OCI-LY1 (cell line): ENCODE results near the gene TERT.

Experiments used
- H2AFZ ChIP-seq: fragments of 200-600 bp; sonication (generic), shearing (Covaris generic); 2 replicates; pipeline ENCODE4 v1.6.0; 2014; ENCODE audit warnings: antibody characterized with exemption, mild to moderate bottlenecking, low read length
- H3F3A ChIP-seq: fragments of 200-600 bp; sonication (generic), shearing (Covaris generic); 2 replicates; pipeline ENCODE4 v1.6.0; 2014; ENCODE audit warnings: mild to moderate bottlenecking, antibody characterized with exemption, low read length, moderate library complexity; ENCODE audit not compliant: insufficient read depth
- H3K27ac ChIP-seq: fragments of 200-600 bp; sonication (generic); 2 replicates; pipeline ENCODE4 v1.5.1; 2014; ENCODE audit warnings: low read length, mixed run types, mild to moderate bottlenecking, low read depth; ENCODE audit not compliant: poor library complexity, severe bottlenecking
- H3K27me3 ChIP-seq: fragments of 200-600 bp; sonication (generic); 2 replicates; pipeline ENCODE4 v1.6.0; 2014; ENCODE audit warnings: antibody characterized with exemption, mild to moderate bottlenecking, low read length, moderate library complexity; ENCODE audit not compliant: insufficient read depth
- H3K36me3 ChIP-seq: fragments of 200-600 bp; sonication (generic); 2 replicates; pipeline ENCODE4 v1.6.1; 2014; ENCODE audit warnings: mild to moderate bottlenecking, antibody characterized with exemption, low read length, moderate library complexity, mixed read lengths; ENCODE audit not compliant: insufficient read depth
- H3K4me1 ChIP-seq: fragments of 200-600 bp; sonication (generic); 2 replicates; pipeline ENCODE4 v1.5.1; 2014; ENCODE audit warnings: mild to moderate bottlenecking, low read length, moderate library complexity; ENCODE audit not compliant: insufficient read depth, severe bottlenecking
- H3K4me2 ChIP-seq: fragments of 200-600 bp; sonication (generic), shearing (Covaris generic); 2 replicates; pipeline ENCODE4 v1.6.1; 2014; ENCODE audit warnings: low read length
- H3K4me3 ChIP-seq: fragments of 200-600 bp; sonication (generic); 2 replicates; pipeline ENCODE4 v1.5.1; 2014; ENCODE audit warnings: low read length, low read depth, mild to moderate bottlenecking, mixed read lengths; ENCODE audit not compliant: poor library complexity, severe bottlenecking
- H3K79me2 ChIP-seq: fragments of 200-600 bp; shearing (Covaris generic); 2 replicates; pipeline ENCODE4 v1.6.1; 2016; ENCODE audit warnings: mixed run types, low read length, mixed read lengths; ENCODE audit not compliant: insufficient read depth
- H3K9ac ChIP-seq: fragments of 200-600 bp; sonication (generic), shearing (Covaris generic); 2 replicates; pipeline ENCODE4 v1.6.1; 2014; ENCODE audit warnings: mild to moderate bottlenecking, low read length, mixed read lengths
- H3K9me2 ChIP-seq: fragments of 200-600 bp; sonication (generic), shearing (Covaris generic); 2 replicates; pipeline ENCODE4 v1.6.1; 2014; ENCODE audit warnings: low read depth, mild to moderate bottlenecking, low read length, mixed read lengths
- H3K9me3 ChIP-seq: fragments of 200-600 bp; shearing (Covaris generic); 2 replicates; pipeline ENCODE4 v1.6.1; 2014; ENCODE audit warnings: low read length, mixed read lengths
- H4K20me1 ChIP-seq: fragments of 200-600 bp; sonication (generic), shearing (Covaris generic); 2 replicates; pipeline ENCODE4 v1.6.0; 2016; ENCODE audit warnings: mild to moderate bottlenecking, low read length; ENCODE audit not compliant: insufficient read depth
- CTCF ChIP-seq: fragments of 200-600 bp; sonication (generic), shearing (Covaris generic); IDR thresholded peaks from 2 replicates; pipeline ENCODE4 v1.5.1; 2017; ENCODE audit warnings: mild to moderate bottlenecking, antibody characterized with exemption, low read length, moderate library complexity, mixed read lengths
- EZH2 ChIP-seq: fragments of 200-600 bp; sonication (generic), shearing (Covaris generic); IDR thresholded peaks from 2 replicates; pipeline ENCODE4 v1.8.0; 2017; ENCODE audit warnings: borderline replicate concordance, mixed run types, mild to moderate bottlenecking, antibody characterized with exemption, low read length, moderate library complexity, mixed read lengths

The TERT gene

DNA sequence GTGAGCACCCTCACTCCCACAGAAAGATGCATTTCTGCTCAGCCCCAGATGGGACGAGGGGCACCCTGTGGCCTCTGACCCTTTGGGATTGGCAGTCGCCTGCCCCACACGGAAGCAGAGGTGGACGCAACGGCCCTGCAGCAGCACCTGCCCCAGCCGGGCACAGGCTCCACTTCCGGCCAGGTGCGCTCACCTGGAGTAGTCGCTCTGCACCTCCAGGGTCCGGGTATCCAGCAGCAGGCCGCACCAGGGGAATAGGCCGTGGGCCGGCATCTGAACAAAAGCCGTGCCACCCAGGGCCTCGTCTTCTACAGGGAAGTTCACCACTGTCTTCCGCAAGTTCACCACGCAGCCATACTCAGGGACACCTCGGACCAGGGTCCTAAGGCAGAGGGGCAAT is 30.7 kb downstream of the TERT start:
- no peak overlapping the region for H3K4me2 ChIP-seq
- H3K36me3 ChIP-seq: peaks cover 52% of the 10 kb centered on the region
- no peak overlapping the region for H2AFZ ChIP-seq
- no peaks in the 10 kb centered on the region for H3K27me3 ChIP-seq
- H3K79me2 ChIP-seq: no peaks in the 10 kb centered on the region
- no peak overlapping the region for H3K4me3 ChIP-seq
- no peak overlapping the region for H3K27ac ChIP-seq
- peaks cover 4% of the 10 kb centered on the region for H3K4me1 ChIP-seq
- no peaks in the 10 kb centered on the region for H4K20me1 ChIP-seq
- H3K9me3 ChIP-seq: no peaks in the 10 kb centered on the region
- no peak overlapping the region for H3K9ac ChIP-seq
- TF ChIP-seq CTCF (no peak), EZH2 (no peak)
- H3F3A ChIP-seq: no peaks in the 10 kb centered on the region
- no peaks in the 10 kb centered on the region for H3K9me2 ChIP-seq

DNA sequence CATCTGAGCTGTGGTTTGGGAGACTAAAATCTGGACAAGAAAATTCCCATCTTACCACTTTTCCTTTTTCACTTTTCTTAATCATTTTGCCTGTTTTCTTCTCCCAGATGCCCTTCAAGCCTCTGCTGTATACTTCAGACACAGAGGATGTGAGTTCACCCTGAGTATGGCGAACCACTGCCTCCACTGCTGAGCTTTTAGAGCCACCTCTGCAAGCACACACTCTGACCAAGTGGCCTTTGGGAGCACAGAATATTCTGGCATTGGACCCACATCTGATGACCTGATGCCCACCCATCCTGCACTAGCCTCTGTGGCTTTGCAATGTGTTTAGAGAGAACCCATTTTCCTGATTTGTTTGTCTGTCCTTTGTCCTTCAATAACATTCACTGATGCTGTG is 32.5 kb downstream of the TERT start:
- H3K4me1 ChIP-seq: peaks cover 4% of the 10 kb centered on the region
- no peak overlapping the region for H3K4me3 ChIP-seq
- H3K27me3 ChIP-seq: no peaks in the 10 kb centered on the region
- H3K9ac ChIP-seq: no peak overlapping the region
- no peak overlapping the region for H3K4me2 ChIP-seq
- no peaks in the 10 kb centered on the region for H3K9me3 ChIP-seq
- H3K79me2 ChIP-seq: no peaks in the 10 kb centered on the region
- TF ChIP-seq CTCF (no peak), EZH2 (no peak)
- H3K36me3 ChIP-seq: peaks cover 40% of the 10 kb centered on the region
- no peak overlapping the region for H2AFZ ChIP-seq
- H4K20me1 ChIP-seq: no peaks in the 10 kb centered on the region
- no peaks in the 10 kb centered on the region for H3K9me2 ChIP-seq
- H3F3A ChIP-seq: no peaks in the 10 kb centered on the region
- no peak overlapping the region for H3K27ac ChIP-seq

DNA sequence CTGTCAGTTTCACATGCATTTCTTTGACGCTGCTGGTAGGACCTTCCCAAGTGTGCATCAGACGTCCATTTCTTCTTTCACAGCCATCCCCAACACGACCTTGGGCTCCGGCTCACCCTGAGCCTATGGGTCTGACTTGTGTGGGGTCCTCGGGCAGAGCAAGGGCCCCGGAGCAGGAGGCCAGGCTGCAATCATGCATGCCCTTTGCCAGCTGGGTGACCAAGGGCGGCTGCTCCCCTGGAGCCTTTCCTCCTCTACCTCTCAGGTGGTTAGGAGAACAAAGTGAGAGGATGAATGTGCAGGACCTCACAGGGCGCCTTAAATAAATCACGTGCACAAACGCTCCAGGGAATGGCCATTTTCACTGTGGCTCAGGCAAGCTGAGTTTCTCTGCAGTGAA is 33.2 kb downstream of the TERT start:
- Histone ChIP-seq H2AFZ (no peak overlapping the region), H3K27me3 (no peaks in the 10 kb centered on the region), H3F3A (no peaks in the 10 kb centered on the region), H3K27ac (no peak overlapping the region), H3K79me2 (no peaks in the 10 kb centered on the region), H4K20me1 (no peaks in the 10 kb centered on the region), H3K4me1 (peaks cover 4% of the 10 kb centered on the region), H3K36me3 (peaks cover 33% of the 10 kb centered on the region), H3K9me3 (no peaks in the 10 kb centered on the region), H3K4me3 (no peak overlapping the region), H3K9ac (no peak overlapping the region), H3K9me2 (no peaks in the 10 kb centered on the region), H3K4me2 (no peak overlapping the region)
- TF ChIP-seq EZH2 (no peak), CTCF (no peak)
